Astrocyte (in vitro differentiated cells and primary cell): Measurements from ENCODE around the gene NAV3.

Experiments used
- CTCF ChIP-seq: IDR thresholded peaks from 2 replicates; pipeline ENCODE4 v1.5.1; 2011; ENCODE audit warnings: low read depth, mild to moderate bottlenecking, inconsistent platforms, low read length, moderate library complexity; ENCODE audit not compliant: insufficient read depth
- EZH2 ChIP-seq: IDR thresholded peaks from 2 replicates; pipeline ENCODE4 v1.6.1; 2012; ENCODE audit warnings: mild to moderate bottlenecking, low read length, inconsistent platforms; ENCODE audit not compliant: insufficient read depth

- TF ChIP-seq CTCF (no peak), EZH2 (no peak)
Measured at GRCh38 chr12:77914081-77914488, 83.4 kb downstream of the NAV3 start.
